ENCODE results near the gene SLC40A1.

The SLC40A1 gene

GRCh38 chr2:189621781-189622180 lies 41.2 kb upstream of the SLC40A1 start:
- Histone ChIP-seq H3K4me1 (ENCODE audit: control insufficient read depth, insufficient read depth, low read depth, low read length) (no peaks in the 10 kb centered on the region), H2BK120ac (ENCODE audit: low read depth, low read length) (no peak overlapping the region), H3K23ac (ENCODE audit: low read length in 2 of 2) (no peak overlapping the region), H3K4ac (ENCODE audit: low read depth in 1 of 2, low read length in 2 of 2) (no peak overlapping the region), H3K36me3 (ENCODE audit: control insufficient read depth in 1 of 2, insufficient read depth in 2 of 2, low read depth in 1 of 2, low read length in 2 of 2) (no peaks in the 10 kb centered on the region), H3K9ac (ENCODE audit: low read length) (no peak overlapping the region), H3K27ac (ENCODE audit: low read length, poor library complexity, severe bottlenecking) (no peak overlapping the region), H3K9me3 (ENCODE audit: control insufficient read depth, low read length) (no peaks in the 10 kb centered on the region), H3K4me3 (ENCODE audit: insufficient read depth in 1 of 2, low read depth in 1 of 2, low read length in 2 of 2) (no peak overlapping the region), H2BK5ac (ENCODE audit: low read depth, low read length, poor library complexity, severe bottlenecking) (no peak overlapping the region), H3K14ac (ENCODE audit: low read length in 2 of 2) (no peak overlapping the region), H2AFZ (ENCODE audit: low read depth, low read length) (no peak overlapping the region), H2BK15ac (ENCODE audit: low read depth, poor library complexity, severe bottlenecking) (no peak overlapping the region), H2AK5ac (ENCODE audit: low read length, severe bottlenecking) (no peak overlapping the region), H3K79me1 (replicated peaks; ENCODE audit: low read length, poor library complexity, severe bottlenecking) (no peaks in the 10 kb centered on the region), H4K8ac (ENCODE audit: low read length) (no peak overlapping the region), H3K27me3 (ENCODE audit: control insufficient read depth in 1 of 2, insufficient read depth in 1 of 2, low read length in 2 of 2) (no peaks in the 10 kb centered on the region), H4K91ac (ENCODE audit: low read length) (no peak overlapping the region), H3K18ac (ENCODE audit: low read depth in 1 of 2, low read length in 2 of 2) (no peak overlapping the region), H2BK12ac (ENCODE audit: low read length in 2 of 2) (no peak overlapping the region), H3K4me2 (ENCODE audit: low read length, poor library complexity, severe bottlenecking) (no peak overlapping the region)
- DNase-seq, result no peak

GRCh38 chr2:189618197-189618596 lies 37.6 kb upstream of the SLC40A1 start:
- Histone ChIP-seq H3K9me3 (ENCODE audit: control insufficient read depth, low read length) (no peaks in the 10 kb centered on the region), H3K18ac (ENCODE audit: low read depth in 1 of 2, low read length in 2 of 2) (no peak overlapping the region), H3K27ac (ENCODE audit: low read length, poor library complexity, severe bottlenecking) (no peak overlapping the region), H3K4me1 (ENCODE audit: control insufficient read depth, insufficient read depth, low read depth, low read length) (no peaks in the 10 kb centered on the region), H3K9ac (ENCODE audit: low read length) (no peak overlapping the region), H3K4ac (ENCODE audit: low read depth in 1 of 2, low read length in 2 of 2) (no peak overlapping the region), H4K91ac (ENCODE audit: low read length) (no peak overlapping the region), H2AFZ (ENCODE audit: low read depth, low read length) (no peak overlapping the region), H3K14ac (ENCODE audit: low read length in 2 of 2) (no peak overlapping the region), H3K4me2 (ENCODE audit: low read length, poor library complexity, severe bottlenecking) (no peak overlapping the region), H3K23ac (ENCODE audit: low read length in 2 of 2) (no peak overlapping the region), H2AK5ac (ENCODE audit: low read length, severe bottlenecking) (no peak overlapping the region), H3K27me3 (ENCODE audit: control insufficient read depth in 1 of 2, insufficient read depth in 1 of 2, low read length in 2 of 2) (no peaks in the 10 kb centered on the region), H2BK15ac (ENCODE audit: low read depth, poor library complexity, severe bottlenecking) (no peak overlapping the region), H3K4me3 (ENCODE audit: insufficient read depth in 1 of 2, low read depth in 1 of 2, low read length in 2 of 2) (no peak overlapping the region), H2BK5ac (ENCODE audit: low read depth, low read length, poor library complexity, severe bottlenecking) (no peak overlapping the region), H3K36me3 (ENCODE audit: control insufficient read depth in 1 of 2, insufficient read depth in 2 of 2, low read depth in 1 of 2, low read length in 2 of 2) (no peaks in the 10 kb centered on the region), H3K79me1 (replicated peaks; ENCODE audit: low read length, poor library complexity, severe bottlenecking) (no peaks in the 10 kb centered on the region), H2BK120ac (ENCODE audit: low read depth, low read length) (no peak overlapping the region), H2BK12ac (ENCODE audit: low read length in 2 of 2) (no peak overlapping the region), H4K8ac (ENCODE audit: low read length) (no peak overlapping the region)
- no peak for DNase-seq
- WGBS, result 0% methylated on average over 1 of the region's 1 CpG

GRCh38 chr2:189614585-189614984 lies 34.0 kb upstream of the SLC40A1 start:
- Histone ChIP-seq H3K27ac (ENCODE audit: low read length, poor library complexity, severe bottlenecking) (no peak overlapping the region), H3K4ac (ENCODE audit: low read depth in 1 of 2, low read length in 2 of 2) (no peak overlapping the region), H3K4me2 (ENCODE audit: low read length, poor library complexity, severe bottlenecking) (no peak overlapping the region), H3K14ac (ENCODE audit: low read length in 2 of 2) (no peak overlapping the region), H4K8ac (ENCODE audit: low read length) (peak overlapping the region; percentile 84), H2BK15ac (ENCODE audit: low read depth, poor library complexity, severe bottlenecking) (no peak overlapping the region), H3K27me3 (ENCODE audit: control insufficient read depth in 1 of 2, insufficient read depth in 1 of 2, low read length in 2 of 2) (no peaks in the 10 kb centered on the region), H3K36me3 (ENCODE audit: control insufficient read depth in 1 of 2, insufficient read depth in 2 of 2, low read depth in 1 of 2, low read length in 2 of 2) (no peaks in the 10 kb centered on the region), H2BK12ac (ENCODE audit: low read length in 2 of 2) (no peak overlapping the region), H3K4me3 (ENCODE audit: insufficient read depth in 1 of 2, low read depth in 1 of 2, low read length in 2 of 2) (no peak overlapping the region), H2BK5ac (ENCODE audit: low read depth, low read length, poor library complexity, severe bottlenecking) (no peak overlapping the region), H4K91ac (ENCODE audit: low read length) (no peak overlapping the region), H2AK5ac (ENCODE audit: low read length, severe bottlenecking) (no peak overlapping the region), H3K9ac (ENCODE audit: low read length) (no peak overlapping the region), H3K9me3 (ENCODE audit: control insufficient read depth, low read length) (no peaks in the 10 kb centered on the region), H3K23ac (ENCODE audit: low read length in 2 of 2) (no peak overlapping the region), H3K79me1 (replicated peaks; ENCODE audit: low read length, poor library complexity, severe bottlenecking) (no peaks in the 10 kb centered on the region), H2BK120ac (ENCODE audit: low read depth, low read length) (no peak overlapping the region), H2AFZ (ENCODE audit: low read depth, low read length) (no peak overlapping the region), H3K4me1 (ENCODE audit: control insufficient read depth, insufficient read depth, low read depth, low read length) (no peaks in the 10 kb centered on the region), H3K18ac (ENCODE audit: low read depth in 1 of 2, low read length in 2 of 2) (no peak overlapping the region)
- 91% methylated on average over 4 of the region's 4 CpGs for WGBS
- no peak for DNase-seq

- Histone ChIP-seq H3K27me3 (ENCODE audit: control insufficient read depth in 1 of 2, insufficient read depth in 1 of 2, low read length in 2 of 2) (no peaks in the 10 kb centered on the region), H3K36me3 (ENCODE audit: control insufficient read depth in 1 of 2, insufficient read depth in 2 of 2, low read depth in 1 of 2, low read length in 2 of 2) (no peaks in the 10 kb centered on the region), H2BK120ac (ENCODE audit: low read depth, low read length) (no peak overlapping the region), H3K9me3 (ENCODE audit: control insufficient read depth, low read length) (no peaks in the 10 kb centered on the region), H4K91ac (ENCODE audit: low read length) (no peak overlapping the region), H3K79me1 (replicated peaks; ENCODE audit: low read length, poor library complexity, severe bottlenecking) (no peaks in the 10 kb centered on the region), H4K8ac (ENCODE audit: low read length) (no peak overlapping the region), H3K4ac (ENCODE audit: low read depth in 1 of 2, low read length in 2 of 2) (no peak overlapping the region), H3K4me3 (ENCODE audit: insufficient read depth in 1 of 2, low read depth in 1 of 2, low read length in 2 of 2) (peak overlapping the region in 1 of 2 experiments; percentile 70), H2AK5ac (ENCODE audit: low read length, severe bottlenecking) (no peak overlapping the region), H2BK15ac (ENCODE audit: low read depth, poor library complexity, severe bottlenecking) (no peak overlapping the region), H2BK5ac (ENCODE audit: low read depth, low read length, poor library complexity, severe bottlenecking) (no peak overlapping the region), H3K27ac (ENCODE audit: low read length, poor library complexity, severe bottlenecking) (peak overlapping the region; percentile 6), H2BK12ac (ENCODE audit: low read length in 2 of 2) (no peak overlapping the region), H3K18ac (ENCODE audit: low read depth in 1 of 2, low read length in 2 of 2) (no peak overlapping the region), H2AFZ (ENCODE audit: low read depth, low read length) (no peak overlapping the region), H3K14ac (ENCODE audit: low read length in 2 of 2) (no peak overlapping the region), H3K9ac (ENCODE audit: low read length) (peak overlapping the region; percentile 94), H3K23ac (ENCODE audit: low read length in 2 of 2) (no peak overlapping the region), H3K4me1 (ENCODE audit: control insufficient read depth, insufficient read depth, low read depth, low read length) (no peaks in the 10 kb centered on the region), H3K4me2 (ENCODE audit: low read length, poor library complexity, severe bottlenecking) (no peak overlapping the region)
- WGBS, result no CpG with 5 or more reads among the region's 2 CpGs
- peak; percentile 69 for DNase-seq
Observed at GRCh38 chr2:189613650-189614420, 33.2 kb upstream of the SLC40A1 start.
